GM18858 (cell line): Measurements from ENCODE around the gene MAMSTR.

ENCODE experiments used
- ATAC-seq: cut with Tn5 transposase; IDR thresholded peaks from one replicate; pipeline ENCODE4 v1.9.1; 2021; ENCODE audit not compliant: unreplicated experiment

MAMSTR gene

DNA sequence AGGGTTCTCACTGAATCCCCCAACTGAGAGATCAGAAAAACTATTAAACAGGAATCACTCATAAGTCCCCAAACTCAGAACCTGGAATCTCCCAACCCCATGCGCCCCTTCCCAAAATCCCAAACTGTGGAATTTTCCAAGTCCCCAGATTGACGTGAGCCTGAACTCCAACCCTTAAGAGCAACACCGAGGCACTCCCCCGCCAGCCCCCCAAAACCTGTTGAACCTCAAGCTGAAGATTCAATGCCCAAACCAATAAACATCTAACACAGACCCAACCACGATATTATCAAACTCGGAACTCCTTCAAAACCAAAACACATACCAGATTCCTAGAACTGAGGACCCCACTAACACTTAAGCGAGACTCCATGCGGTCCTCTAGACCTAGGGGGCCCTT, 26.6 kb upstream of the MAMSTR start:
- no peak for ATAC-seq

DNA sequence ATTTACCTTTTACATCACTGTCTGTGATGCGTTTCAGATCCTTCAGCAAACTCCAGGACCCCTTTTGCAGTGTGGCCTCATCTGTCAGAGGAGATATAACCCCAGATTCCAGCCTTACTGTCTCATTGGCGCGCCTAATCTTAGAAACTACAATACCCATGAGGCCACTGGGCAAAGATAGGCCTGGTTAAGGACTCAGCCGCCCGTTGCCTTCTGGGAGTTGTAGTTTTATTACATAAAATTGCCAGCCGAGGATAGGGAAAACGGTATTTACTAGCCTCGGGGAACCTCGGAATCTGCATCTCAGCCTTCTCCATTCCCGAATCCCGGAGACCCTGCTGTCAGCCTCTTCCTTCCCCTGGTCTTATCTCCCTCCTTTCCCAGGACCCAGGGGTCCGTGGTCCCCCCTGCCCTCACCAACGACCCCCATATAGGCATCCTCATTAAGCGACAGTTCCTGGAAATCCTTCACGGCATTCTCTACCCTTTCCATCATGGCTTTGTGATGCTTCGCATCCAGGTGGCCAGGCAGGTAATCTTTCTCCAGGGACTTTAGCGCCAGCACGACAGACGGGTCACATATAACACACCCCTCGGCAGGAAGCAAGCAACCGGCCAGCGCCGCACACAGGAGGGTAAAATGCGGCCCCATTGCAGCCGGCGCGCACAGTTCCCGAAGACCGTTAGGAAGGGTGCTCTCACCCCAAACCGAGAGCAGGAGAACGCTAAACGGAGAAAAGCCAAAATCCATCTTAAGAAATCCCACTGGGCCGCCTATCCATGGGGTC, 25.9 kb upstream of the MAMSTR start:
- no peak for ATAC-seq

DNA sequence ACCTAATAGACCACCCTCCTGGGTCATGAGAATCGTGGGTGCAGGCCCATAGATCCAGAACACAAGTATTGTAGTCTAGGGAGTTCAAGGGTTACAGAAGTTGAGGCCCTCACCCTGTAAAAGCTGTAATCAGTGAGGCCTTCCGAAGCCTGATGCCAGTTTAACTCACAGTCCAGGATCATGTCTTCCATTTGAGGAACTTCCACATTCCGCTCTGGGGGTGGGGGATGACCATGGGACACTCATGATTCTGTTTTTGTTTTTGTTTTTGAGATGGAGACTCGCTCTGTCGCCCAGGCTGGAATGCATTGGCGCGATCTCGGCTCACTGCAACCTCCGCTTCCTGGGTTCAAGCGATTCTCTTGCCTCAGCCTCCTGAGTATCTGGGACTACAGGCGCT, 22.6 kb upstream of the MAMSTR start:
- ATAC-seq = no peak

DNA sequence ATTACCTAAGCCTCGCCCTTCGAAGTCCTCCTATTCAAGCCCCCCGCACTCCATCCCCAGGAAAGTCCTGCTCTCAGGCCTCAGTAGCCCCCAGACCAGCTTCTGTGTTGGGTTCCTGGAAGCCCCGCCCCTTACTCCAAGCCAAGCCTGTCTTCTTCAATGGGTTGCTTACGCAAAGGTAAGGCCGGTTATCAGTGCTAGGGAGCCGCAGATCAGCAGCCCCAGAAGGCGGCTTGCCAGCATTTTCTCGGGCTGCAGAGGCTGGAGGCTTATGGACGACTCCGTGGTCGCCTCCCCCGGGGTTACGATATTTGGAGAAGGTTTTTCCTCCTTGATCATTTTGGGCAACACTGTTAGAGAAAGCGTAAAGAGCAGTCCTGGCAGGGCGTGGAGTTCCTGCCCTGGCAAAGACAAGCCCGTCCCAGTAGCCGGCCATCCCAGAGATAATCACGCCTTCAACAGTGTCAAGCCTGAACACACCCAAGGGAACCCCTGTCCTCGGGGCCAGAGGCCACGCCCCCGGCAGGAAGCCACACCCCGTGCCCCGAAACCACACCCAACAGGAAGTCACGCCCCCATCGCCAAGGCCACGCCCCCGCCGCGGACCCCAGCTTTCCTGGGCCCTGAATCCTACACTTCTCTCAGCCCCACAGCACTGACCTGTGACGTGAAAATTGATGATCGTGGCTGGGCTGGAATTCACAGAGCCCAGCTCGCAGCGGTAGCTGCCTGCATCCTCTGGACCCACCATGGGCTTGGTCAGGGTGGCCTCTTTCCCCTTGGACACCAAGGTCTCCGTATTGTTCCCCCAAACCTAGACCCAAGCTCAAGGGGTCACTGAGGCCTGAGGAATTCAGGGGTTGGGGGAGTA, 21.8 kb upstream of the MAMSTR start:
- no peak for ATAC-seq

DNA sequence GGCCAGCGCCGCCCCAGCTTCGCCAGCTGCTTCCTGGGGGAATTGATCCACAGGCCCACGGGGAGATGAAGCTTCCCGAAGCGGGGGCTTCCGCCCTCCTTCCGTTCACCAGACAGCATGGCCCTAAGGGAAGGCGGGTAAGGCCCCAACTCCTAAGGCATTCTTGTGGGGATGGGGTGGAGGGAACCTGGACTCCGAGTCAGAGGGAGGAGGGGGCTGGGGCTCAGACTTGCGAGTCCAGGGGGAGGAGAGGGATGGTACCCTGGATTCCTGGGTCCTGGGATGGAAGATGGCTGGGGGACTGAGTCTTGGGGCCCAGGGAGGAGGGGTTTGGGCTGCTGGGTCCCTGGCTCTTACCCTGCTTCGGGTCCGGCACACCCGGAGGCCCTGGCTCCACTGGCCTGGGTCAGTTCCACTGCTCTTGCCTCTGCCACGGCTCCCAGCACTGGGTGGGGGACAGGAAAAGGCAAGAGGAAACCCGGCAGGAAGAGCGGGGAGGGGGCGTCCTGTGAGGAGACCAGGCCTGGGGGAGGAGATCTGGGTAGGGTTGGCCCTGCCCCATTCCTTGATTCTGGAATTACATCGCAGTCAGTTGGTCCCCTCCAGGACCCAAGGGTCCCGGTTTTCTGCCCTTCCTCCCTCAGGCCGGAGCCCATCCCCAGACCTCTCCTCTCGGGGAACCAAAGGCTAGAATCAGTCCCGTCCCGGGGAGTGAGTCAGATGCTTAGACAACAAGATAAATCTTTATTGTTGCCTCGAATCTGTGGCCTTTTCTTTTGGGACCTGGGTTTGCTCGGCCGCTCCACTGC, 20.8 kb upstream of the MAMSTR start, which contains the start of gene RASIP1:
RASIP1 (minus strand) TSS at position 447 of the 809 bp plus-strand sequence; CDS start at position 119, 328 bp downstream.
- ATAC-seq = no peak

DNA sequence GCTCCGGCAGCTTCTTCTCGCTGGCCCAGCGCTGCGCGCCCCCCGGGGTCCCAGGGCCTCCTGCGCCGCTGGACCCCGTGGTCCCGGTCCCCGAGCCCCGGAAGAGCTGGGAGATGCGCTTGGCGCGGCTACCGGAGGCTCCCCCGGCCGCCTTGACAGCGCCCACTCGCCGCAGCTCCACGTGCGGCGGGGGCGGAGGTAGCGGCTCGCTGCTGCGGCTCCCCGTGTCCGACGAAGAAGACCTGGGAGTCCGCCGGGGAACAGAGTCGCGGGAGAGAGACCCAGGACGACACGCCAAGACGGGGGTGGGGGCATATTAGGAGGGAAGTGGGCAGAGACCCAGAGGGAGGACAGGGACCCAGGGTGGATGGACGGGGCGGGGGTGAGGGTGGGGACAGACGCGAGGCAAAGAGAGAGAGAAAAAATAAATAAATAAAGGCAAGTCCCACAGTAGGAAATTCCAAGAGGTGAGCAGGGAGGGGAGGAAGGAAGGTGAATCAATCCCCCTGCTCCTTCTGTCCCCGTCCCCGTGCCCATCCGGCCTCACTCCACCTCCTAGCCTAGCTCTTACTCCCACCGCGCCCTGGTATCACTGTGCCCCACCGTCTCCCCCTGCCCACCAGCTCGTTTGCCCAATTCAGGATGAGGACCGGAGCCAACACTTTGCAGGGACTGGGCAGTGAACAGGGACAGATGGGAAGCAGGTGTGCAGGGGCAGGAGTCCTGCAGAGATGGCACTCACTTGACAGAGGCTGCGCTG, 20.1 kb upstream of the MAMSTR start:
- no peak for ATAC-seq

DNA sequence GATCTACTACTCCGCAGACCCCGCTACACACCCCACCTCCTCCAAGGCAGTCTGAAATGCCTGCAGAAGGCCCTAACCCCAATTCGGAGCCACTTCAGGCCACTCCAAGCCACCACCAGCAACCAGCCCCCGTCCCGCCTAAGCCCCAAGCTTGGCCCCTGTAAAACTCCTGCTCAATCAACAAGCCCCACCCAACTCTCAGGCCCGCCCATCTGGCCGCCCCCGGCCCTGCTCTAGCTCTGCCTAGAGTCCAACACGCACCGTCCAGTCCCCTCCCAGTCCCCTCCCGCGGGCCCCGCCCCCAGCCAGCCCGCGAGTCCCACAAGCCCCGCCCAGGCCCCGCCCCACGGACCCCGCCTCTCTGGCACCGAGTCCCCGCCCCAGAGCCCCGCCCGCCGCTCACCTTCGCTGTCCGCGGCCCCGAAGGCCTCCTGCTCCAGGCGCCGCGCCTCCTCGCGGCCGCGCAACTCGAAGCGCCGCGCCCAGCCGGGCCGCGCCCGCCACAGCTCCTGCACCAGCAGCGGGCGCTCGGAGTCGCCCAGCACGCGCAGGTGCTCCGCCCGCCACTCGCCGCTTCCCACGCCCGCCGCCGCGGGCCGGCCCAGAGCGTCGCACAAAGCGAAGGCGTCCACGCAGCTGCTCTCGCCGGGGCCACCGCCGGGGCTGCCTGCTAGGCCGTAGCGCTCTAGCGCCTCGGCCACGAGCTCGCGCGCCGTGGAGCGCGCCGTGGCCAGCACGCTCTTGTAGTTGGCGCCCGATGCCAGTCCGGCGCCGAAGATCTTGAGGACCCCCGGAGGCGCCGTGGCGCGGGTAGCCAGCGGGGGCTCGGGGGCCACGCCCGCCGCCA, 19.3 kb upstream of the MAMSTR start:
- no peak for ATAC-seq

DNA sequence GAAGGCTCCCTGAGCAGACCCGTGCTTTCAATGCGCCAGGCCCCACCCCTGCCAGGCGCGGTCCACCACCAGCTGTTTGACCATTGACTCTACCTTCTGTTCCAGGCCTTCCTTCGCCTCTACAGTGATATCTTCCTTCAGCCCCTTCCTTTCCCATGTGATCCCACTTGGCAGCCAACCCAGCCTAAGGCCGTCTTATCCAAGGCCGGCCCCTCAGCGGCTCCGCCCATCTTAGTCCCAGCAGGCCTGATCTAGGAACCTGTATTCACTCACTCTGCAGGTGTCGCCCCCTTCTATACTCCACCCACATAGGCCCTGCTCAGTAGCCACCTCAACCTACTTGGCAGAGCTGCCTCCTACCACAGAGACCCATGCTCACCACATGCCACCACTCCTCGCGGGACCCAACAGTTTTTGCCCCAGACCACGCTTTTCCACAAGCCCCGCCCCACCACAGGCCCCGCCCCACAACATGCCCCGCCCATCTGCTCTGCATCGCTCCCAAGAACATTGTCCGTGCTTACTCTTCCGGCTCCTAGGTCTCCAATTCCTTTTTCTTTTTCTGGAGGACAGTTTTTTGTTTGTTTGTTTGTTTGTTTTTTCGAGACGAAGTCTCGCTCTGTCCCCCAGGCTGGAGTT, 18.0 kb upstream of the MAMSTR start:
- no peak for ATAC-seq

DNA sequence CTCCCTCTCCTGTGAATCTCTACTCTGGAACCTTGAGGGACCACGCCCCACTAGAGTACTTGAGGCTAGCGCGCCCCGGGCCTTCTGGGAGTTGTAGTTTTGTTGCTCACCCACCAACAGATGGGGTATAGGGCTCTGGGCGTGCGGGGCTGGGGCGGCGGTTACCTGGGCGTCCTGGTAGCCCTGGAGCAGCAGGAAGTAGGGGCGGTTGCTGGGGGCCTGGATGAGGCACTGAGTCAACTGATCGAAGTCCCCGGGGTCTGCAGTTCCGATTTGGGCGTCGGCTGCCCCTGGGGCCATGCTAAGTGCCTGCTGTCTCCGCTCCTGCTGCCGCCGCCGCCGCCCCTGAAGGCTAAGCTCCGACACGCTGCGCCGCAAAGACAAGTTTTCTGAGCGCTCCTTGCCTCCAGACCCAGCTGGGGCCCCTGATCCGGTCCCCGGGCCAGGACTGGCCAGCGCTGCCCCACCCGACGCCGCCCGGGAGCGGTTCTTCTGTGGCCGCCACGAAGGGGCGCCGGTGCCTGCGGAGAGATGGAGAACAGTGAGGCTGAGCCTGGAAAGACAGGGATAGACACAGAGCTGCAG, 15.6 kb upstream of the MAMSTR start:
- ATAC-seq = no peak

DNA sequence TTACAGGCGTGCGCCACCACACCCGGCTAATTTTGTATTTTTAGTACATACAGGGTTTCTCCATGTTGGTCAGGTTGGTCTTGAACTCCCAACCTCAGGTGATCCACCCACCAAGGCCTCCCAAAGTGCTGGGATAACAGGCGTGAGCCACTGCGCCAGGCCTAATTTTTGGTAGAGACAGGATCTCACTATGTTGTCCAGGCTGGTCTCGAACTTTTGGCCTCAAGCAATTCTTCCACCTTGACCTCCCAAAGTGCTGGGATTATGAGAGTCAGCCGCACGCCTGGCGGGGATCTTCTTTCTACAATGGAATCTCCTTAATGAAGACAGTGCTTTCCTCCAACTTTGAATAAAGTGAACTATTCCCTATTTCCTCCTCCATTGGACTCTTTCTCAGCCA, 15.1 kb upstream of the MAMSTR start:
- ATAC-seq = no peak

DNA sequence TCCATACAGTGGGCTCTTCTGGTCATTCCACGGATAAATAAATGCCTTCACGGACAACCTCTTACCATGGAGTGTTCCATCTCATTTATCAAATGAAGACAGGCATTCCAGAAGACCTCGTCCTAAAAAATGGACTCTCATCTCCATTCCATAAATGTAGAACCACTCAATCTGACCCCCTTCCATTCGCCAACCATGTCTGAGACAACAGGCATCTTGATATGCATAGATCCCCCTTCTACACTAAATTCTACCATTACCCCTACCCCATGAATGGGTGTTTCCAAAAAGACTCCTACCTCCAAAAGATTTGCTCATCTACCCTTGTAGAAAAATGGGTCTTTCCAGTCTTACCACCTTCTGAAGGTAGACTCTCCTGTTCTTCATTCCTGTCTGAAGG, 11.9 kb upstream of the MAMSTR start:
- no peak for ATAC-seq

DNA sequence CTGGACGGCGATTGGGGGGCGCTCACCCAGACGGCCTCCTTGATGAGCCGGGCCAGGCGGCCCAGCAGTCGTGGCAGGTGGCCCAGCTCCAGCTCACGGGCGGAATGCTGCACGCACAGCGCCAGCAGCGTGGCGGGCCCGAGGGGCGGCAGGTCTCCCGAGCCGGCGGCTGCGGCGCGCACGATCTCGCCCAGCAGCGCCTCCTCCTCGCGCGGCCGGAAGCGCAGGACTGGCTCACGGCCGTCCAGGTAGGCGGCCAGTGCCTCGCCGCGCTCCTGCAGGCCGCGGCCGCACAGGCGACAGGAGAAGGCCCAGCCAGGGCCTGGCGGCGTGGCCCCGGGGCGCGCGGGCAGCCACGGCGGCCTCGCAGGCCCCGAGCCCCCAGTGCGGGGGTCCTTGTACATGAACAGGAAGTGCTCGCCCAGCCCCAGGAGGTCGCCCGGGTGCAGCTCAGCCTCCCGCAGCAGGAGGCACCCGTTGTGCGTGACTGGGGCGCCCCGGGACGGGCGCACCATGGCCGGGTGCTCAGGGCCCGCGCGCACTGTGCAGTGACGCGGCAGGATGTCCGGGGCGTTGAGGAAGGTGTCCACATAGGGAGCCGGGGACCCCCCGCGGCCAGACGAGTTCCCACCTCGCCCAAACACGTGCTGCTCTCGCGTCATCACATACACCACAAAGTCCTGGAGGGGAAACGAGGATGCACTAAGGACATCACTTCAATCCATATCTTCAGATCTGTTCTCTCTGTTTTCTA, 9.6 kb upstream of the MAMSTR start:
- no peak for ATAC-seq

DNA sequence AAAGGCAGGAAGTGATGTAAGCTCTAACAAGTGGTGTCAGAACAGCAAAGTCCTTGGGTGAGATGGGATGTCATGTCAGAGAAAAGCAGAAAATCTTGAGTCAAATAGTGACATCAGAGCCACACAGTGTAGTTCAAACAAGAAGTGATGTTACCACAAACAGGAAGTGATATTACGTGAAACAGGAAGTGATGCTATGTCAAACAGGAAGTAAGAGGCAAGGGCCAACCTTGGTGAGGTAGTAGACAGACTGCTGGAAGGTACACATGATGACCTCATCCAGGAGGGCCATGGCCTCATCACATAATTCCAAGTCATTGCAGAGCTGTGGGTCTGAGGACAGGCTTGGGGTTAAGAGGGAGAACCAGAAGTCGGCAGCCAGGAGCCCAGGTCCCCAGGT, 7.0 kb upstream of the MAMSTR start:
- ATAC-seq = no peak

DNA sequence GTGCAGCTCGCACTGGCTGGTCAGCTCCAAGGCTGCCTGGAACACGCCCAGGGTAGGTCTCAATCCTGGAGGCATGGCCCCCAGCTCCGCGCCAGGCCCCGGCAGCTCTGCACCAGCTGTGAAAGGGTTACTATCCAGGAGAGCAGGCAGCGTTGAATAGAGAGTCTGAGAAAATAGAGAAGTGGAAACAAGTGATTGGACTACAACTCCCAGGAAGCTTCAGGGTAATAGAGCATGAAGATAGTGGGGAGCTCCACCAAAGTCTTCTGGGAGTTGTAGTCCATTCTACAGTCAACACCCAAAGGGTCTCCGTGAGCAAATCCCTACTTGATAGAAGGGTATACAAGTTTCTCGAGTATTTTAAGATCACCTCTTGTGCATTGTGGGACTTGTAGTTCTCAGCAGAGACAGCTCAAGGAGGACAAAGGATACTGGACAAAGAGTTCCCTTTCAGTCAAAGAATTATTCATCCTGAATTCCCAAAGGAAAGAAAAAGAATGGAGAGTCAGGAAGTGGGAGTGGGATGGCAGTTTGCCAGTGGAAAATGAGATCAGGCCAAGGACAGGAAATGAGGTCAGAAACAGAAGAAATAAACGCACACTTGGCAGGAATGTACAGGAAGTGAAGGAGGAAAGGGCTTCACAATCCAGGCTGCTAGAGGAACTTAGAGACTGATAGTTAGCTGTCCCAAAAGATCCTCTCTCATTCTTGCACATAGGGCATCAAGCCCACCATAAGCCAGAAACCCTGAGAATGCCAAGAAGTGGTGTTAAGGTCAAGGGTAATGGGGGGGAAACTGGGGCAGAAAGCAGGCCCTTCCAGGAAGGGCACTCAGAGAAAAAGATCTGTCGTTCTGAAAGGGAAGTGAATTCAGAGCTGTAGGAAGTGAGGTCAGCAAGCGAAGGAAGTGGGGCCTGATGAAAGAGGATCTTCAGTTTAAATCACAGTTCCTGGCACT, 5.5 kb upstream of the MAMSTR start:
- no peak for ATAC-seq

DNA sequence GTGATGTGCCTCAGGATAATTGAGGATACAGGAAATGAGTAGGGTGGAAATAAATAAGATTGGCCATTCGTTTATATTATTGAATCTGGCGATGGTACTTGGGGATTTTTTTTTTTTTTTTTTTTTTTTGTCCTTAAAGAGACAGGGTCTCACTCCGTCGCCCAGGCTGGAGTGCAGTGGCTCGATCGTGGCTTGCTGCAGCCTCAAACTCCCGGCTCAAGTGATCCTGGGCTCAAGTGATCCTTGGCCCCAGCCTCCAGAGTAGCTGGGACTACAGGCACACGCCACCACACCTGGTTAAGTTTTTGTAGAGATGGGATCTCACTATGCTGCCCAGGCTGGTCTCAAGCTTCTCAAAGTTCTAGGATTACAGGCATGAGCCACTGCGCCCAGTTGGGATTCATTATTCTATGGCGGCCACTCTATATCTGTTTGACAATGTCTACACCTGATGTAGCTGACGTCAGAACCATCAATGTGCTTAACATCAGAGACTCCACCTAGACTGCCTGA, 2.7 kb upstream of the MAMSTR start:
- no peak for ATAC-seq

DNA sequence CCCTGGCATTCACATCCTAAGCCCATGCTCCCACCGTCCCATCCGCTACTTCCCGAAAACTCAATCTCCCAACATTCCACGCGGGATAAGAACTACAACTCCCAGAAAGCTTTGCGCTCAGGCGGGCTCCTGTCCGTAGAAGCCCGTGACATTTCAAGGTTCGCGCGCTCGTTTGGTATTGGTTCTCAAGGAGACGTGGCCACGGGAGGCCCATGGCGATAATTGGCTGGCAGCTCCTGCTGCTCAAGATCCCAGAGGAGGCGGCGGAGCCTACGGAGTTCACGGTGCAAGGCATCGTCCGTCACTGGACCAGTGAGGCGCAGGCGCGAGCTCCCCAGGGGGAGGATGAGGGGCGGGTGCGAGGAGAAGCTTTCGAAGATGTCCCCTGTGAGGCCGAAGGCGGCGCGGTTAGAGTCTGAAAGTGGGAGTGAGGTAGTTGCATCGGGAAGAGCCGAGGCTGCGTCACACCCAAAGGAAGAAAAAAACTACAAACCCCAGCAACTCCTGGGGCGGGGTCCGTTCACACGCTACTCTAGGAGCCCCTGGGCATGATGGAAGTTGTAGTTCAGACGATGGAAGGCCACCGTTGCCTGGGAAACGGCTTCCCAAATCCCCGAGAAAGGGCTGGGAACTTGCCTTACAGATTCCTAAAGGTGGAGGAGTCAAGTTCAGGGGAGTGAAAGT, 1.2 kb upstream of the MAMSTR start:
- peak; percentile 59 for ATAC-seq
